NCI-H226 (cell line): ENCODE data around the gene NOX5.
A peak's percentile ranks its signal among the peaks of the same experiment; 100 is the strongest.
"Not testable (repeated sequence)": the region's sequence is repeated elsewhere in the genome, so short reads cannot be mapped to it uniquely, and the experiment has no call there.

Source experiments
- DNase-seq: peaks from one replicate; pipeline ENCODE4 v3.0.0-alpha.2; 2015

NOX5 gene

GRCh38 chr15:69060041-69060481 is 45.6 kb downstream of the NOX5 start:
- no peak for DNase-seq

- DNase-seq: no peak
These were observed 46.2 kb downstream of the NOX5 start for GRCh38 chr15:69060744-69061143.

- no peak for DNase-seq
These were observed 46.9 kb downstream of the NOX5 start for GRCh38 chr15:69061414-69061842.

- no peak for DNase-seq
These were observed 50.2 kb downstream of the NOX5 start for GRCh38 chr15:69064649-69065048.

GRCh38 chr15:69066007-69066995 is 51.8 kb downstream of the NOX5 start:
- DNase-seq: no peak

- DNase-seq: no peak
These were observed 52.8 kb downstream of the NOX5 start for GRCh38 chr15:69067296-69067695.

- DNase-seq: no peak
These were observed 53.7 kb downstream of the NOX5 start for GRCh38 chr15:69068157-69068556.

GRCh38 chr15:69069290-69069689 is 54.8 kb downstream of the NOX5 start:
- DNase-seq: not testable (repeated sequence)

- DNase-seq: no peak
These were observed 55.5 kb downstream of the NOX5 start for GRCh38 chr15:69069996-69070395.

GRCh38 chr15:69070396-69070795 is 55.9 kb downstream of the NOX5 start:
- DNase-seq: no peak

- DNase-seq: no peak
These were observed 56.8 kb downstream of the NOX5 start for GRCh38 chr15:69071260-69071659.

- no peak for DNase-seq
These were observed 58.4 kb downstream of the NOX5 start for GRCh38 chr15:69072906-69073305.

GRCh38 chr15:69074001-69074842 is 59.7 kb downstream of the NOX5 start:
- DNase-seq: peak; percentile 65

GRCh38 chr15:69074843-69075224 is 60.3 kb downstream of the NOX5 start:
- DNase-seq: no peak

- DNase-seq: no peak
These were observed 60.9 kb downstream of the NOX5 start for GRCh38 chr15:69075440-69075839.

GRCh38 chr15:69076756-69077155 is 62.3 kb downstream of the NOX5 start:
- DNase-seq: no peak

GRCh38 chr15:69078638-69079037 is 64.1 kb downstream of the NOX5 start:
- no peak for DNase-seq

GRCh38 chr15:69080295-69081248 is 66.1 kb downstream of the NOX5 start:
- DNase-seq: peak; percentile 49

GRCh38 chr15:69081310-69082004 is 67.0 kb downstream of the NOX5 start:
- DNase-seq: no peak

GRCh38 chr15:69082021-69082502 is 67.6 kb downstream of the NOX5 start:
- DNase-seq: no peak

- DNase-seq: no peak
These were observed 68.1 kb downstream of the NOX5 start for GRCh38 chr15:69082554-69082953.
